Upper lobe of left lung (tissue), 4 donors: ENCODE data around the gene BBS9.

Experiments used
- POLR2A ChIP-seq, 4 donors: fragments of 450-650 bp; IDR thresholded peaks; one replicate each; pipeline ENCODE4 v1.5.1; 2016 to 2017; ENCODE audit warnings: antibody characterized with exemption in 4 of 4, mild to moderate bottlenecking in 2 of 4
- TF ChIP-seq, protein P1 (sequence below), 6 experiments: fragments of 450-650 bp in 4 of 6; fragments of 200-600 bp in 2 of 6; sonication (generic) in 2 of 6; IDR thresholded peaks; one replicate each; pipeline ENCODE4 v1.5.1; 2016 to 2019; ENCODE audit warnings: antibody characterized with exemption in 6 of 6

DNA sequence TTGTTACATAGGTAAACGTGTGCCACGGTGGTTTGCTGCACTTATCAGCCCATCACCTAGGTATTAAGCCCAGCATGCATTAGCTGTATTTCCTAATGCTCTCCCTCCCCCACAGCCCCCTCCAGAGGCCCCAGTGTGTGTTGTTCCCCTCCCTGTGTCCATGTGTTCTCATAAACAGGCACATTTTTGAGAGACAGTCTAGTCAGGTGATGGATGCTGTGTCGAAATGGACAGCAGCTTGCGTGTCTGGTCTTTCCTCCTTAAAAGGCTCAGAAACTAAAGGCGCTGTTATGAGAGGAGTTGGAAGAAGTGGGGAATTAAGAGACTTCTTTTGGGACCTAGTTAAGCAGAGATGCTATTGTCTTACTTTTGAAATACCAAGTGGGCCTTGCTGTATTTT, 296.0 kb downstream of the BBS9 start:
- TF ChIP-seq, protein P1, sequence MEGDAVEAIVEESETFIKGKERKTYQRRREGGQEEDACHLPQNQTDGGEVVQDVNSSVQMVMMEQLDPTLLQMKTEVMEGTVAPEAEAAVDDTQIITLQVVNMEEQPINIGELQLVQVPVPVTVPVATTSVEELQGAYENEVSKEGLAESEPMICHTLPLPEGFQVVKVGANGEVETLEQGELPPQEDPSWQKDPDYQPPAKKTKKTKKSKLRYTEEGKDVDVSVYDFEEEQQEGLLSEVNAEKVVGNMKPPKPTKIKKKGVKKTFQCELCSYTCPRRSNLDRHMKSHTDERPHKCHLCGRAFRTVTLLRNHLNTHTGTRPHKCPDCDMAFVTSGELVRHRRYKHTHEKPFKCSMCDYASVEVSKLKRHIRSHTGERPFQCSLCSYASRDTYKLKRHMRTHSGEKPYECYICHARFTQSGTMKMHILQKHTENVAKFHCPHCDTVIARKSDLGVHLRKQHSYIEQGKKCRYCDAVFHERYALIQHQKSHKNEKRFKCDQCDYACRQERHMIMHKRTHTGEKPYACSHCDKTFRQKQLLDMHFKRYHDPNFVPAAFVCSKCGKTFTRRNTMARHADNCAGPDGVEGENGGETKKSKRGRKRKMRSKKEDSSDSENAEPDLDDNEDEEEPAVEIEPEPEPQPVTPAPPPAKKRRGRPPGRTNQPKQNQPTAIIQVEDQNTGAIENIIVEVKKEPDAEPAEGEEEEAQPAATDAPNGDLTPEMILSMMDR (IDR thresholded peaks at IDR 0.05) = no peak
- TF ChIP-seq POLR2A (IDR thresholded peaks at IDR 0.05) = no peak
